HG03095 (cell line): ENCODE results near the gene VWA7.
A peak's percentile ranks its signal among the peaks of the same experiment; 100 is the strongest.

Experiments used
- ATAC-seq: cut with Tn5 transposase; IDR thresholded peaks from one replicate; pipeline ENCODE4 v1.9.1; 2021; ENCODE audit warnings: moderate library complexity; ENCODE audit not compliant: unreplicated experiment

Gene VWA7

DNA sequence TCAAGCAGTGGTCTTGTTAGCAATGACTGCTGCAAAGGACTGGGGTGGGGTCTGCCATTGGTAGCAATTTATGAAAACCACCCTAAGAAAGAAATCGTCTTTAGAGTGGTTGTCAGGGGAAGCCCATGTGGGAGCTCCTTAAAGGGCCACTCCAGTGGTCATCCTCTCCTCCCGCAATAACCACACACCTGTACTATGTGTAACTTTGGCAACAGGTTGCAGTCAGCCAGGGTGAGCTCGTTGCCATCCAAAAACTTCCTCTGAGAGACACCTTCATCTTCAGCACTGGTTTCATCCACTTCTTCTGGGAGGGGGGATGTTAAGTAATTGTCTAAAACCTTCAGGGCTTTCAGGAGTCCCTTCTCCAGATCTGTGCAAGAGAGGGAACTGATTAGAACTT is 45.1 kb downstream of the VWA7 start:
- ATAC-seq, result no peak

DNA sequence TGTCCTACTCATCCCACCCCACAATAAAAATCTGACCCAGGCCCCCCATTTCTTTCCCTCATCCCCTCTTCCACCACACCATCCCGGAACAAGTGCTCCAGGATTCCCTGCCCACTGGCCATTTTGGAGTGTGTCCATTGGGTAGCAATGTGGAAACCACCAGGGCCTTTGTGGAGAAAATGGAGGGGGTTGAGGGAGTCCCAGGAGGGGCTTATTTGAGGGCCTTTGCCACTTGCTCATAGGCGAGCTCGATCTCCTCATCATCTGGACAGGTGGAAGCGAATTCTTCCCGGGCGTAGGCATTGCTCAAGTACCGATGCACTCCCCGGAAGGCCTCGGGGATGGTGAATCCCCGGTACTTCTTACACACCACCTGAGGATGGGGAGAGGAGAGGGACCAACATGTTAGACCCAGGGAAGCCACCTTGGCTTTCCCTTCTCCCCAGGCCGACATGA is 46.5 kb downstream of the VWA7 start:
- ATAC-seq, result no peak

DNA sequence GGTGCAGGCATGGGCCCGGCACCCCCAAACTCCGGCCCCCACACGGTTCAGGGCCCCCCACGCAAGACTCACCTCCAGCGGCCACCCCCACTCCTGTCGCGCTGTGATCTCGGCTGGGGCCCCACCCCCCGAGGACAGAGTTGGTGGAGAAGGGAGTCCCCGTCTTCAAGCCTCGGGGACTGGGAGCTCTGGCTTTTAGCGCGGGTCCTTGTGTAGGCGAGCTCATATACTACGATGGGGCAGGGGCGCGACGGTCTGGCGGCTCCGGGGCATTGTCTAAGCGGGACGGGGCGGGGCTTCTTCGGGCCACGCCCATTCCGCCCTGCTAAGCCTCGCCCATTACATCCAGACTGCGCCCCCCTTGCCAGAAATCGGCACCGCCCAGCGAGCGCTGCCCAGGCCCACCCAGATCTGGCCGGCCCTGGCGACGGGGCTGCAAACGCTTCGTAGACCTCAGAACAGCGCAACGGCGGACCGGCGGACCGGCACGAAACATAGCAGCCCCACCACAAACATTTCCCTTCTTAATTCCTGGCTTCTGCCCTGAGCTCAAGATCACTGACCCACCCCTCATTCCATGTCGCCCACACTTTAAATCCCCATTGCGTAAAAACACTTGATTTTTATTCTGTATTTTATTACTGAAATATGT is 47.0 kb downstream of the VWA7 start:
- ATAC-seq, result no peak

DNA sequence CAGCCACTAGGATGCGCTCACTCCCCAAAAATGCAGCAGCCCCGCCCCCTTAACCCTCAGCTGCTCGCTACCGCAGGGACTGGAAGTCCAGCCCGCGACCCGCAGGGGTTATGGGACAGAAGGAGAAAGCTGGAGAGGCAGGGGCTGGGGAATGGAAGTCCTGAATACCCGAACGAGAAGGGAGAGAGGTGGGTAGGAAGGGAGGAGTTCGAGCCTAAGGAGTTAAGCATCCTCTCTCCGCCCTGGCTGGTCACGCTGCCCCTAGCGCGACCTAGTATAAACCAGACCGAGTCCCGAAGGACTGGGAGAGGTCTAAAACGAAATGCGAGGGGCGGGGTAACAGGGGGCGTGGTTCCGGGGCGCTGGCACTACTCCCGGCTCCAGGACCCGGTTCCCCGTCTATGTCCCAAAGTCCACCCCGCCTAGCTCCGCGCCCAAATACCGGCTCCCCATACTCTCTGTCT is 47.6 kb downstream of the VWA7 start:
- peak; percentile 45 for ATAC-seq

DNA sequence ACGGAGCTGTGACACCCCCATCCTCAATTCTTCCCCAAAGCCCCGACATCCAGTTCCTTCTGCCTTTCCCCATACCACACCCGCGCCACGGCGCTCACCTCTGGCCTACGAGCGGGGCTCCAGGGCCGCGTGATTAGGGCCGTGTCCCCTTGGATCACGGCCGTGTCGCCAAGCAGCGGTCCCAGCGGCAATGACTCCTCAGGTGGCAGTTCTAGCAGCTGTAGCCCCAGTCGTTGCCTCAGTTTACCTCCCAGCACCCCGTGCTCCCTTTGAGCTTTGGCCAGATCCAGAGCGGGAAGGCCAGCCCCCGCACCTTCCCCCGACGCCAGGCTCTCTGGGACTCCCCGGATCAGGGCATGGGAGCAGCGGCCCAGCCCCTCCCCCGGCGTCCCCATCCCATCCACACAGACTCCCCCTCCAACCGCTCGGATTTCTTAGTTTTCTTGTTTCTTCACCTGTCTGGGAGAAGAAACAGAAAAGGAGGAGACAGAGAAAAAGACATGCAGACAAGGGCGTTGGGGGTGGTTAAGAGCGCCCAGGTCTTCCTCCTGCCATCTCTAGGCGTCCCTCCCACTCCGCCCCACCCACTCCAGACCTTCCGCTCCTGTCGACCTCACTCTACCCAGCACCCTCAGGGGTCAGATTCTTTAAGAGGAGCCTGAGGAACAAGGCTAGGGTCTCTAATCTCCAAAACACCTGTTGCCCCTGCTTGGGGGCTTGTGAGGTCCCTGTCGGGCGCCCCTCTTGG is 48.2 kb downstream of the VWA7 start, which contains the start of gene DDAH2:
Gene DDAH2, minus strand, starts transcription at position 533 of the 748 bp plus-strand sequence. Its CDS starts 138 bp downstream, at position 395.
- no peak for ATAC-seq

DNA sequence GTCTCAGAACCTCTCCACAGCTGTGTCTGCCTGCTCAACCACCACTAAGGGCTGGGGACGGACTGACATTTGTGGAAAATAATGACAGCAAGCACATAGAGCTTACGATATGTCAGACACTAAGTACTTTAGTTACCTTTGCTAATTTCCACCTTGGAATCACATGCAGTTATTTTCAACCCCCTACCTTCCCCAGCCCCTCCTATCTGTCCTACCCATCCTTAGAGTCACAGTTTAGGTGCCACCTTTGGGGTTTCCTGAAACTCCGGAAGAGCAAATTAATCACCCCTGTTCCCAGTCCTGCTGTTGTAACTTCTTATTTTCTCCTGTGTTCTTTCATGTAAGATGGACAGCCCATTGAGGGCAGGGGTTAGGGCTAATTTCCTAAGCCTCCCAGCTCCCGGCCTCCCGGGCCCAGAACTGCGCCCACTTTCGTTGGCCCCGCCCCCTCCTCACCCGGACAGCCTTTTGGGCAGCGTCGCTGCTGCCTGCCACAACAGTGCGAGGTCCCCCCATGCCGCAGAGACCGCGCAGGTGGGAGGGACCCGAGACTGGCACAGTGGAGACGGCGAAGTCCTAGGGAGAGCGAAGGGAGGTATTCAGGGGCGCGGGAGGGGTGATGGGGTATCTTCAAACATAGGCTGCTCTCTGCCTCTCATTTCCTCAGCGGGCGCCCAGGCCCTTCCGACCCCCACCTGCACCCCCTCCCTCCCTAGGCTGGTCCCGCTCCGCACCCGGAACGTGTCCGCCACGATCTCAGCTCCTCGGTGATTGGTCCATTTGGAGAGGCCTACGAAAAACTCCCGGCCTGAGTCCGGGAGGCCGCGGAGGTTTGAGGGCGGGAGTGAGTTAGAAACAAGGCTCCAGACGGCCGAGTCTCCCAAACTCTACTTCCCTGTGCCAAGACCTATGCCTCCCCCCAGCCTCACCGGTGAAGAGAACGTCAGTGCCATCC is 49.1 kb downstream of the VWA7 start:
- ATAC-seq, result no peak

DNA sequence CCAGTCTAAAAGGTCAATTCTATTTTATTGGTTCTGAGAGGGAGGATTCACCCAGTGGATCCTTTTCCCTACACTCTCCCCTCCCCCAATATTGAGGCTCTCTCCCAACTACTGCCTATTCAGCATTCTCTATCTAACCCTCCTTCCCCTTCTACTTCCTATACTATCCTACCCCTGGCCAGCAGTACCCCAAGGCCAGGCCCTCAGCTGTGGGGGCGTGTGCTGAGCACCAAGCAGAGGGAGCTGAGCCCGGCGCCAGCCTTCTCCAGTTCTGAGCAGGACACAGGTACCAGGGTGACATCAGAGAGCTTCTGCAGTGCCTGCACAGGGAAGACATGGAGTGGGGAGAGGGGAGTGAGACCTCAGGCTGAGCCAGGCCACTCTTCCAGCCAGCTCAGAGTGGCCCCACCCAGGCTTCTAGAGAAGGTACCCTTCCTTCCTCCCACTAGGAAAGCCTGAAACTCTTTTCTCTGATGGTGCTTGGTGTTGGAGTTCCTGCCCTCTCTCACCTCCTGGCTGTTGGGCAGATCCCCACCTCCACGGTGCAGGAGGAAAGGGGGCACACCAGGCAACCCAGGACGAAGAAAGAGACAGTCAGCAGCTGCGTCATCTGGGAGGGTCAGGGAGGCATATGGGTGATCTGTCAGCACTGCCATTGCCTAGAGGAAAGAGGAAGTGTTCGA is 50.0 kb downstream of the VWA7 start:
- ATAC-seq, result no peak

DNA sequence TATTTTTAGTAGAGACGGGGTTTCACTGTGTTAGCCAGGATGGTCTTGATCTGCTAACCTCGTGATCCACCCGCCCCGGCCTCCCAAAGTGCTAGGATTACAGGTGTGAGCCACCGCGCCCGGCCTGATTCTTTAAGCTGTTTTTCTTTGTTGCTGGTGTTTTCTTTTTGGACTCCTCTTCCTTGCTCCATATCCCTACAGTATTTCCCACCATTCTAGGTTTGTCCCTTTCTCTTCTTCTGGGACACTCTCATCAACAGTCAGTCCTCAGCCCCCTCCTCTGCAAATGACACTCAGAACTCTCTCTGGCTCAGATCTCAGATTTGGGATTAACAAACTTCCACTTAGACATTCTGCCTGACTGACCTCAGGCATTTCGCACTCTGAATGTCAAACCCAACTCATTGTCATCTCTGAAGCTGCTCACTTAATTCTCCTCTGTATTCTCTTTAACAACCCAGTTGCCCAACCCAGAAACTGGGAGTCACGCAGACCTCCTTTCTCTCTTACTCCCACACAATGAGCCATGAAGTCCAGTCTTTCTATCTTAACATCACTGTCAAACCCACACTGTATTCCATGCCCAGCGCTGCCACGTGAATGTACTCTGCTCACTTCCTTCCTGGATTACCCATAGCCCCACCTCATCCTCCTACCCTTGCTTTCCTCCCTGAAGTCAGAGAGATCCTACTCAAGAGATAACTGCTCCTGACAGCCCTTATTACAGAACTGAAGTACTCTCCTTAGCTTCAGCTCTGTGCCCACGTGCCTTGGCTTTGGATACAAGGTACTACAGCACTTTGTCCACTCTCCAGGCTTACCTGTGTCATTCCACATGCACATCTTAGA is 51.4 kb downstream of the VWA7 start:
- no peak for ATAC-seq

DNA sequence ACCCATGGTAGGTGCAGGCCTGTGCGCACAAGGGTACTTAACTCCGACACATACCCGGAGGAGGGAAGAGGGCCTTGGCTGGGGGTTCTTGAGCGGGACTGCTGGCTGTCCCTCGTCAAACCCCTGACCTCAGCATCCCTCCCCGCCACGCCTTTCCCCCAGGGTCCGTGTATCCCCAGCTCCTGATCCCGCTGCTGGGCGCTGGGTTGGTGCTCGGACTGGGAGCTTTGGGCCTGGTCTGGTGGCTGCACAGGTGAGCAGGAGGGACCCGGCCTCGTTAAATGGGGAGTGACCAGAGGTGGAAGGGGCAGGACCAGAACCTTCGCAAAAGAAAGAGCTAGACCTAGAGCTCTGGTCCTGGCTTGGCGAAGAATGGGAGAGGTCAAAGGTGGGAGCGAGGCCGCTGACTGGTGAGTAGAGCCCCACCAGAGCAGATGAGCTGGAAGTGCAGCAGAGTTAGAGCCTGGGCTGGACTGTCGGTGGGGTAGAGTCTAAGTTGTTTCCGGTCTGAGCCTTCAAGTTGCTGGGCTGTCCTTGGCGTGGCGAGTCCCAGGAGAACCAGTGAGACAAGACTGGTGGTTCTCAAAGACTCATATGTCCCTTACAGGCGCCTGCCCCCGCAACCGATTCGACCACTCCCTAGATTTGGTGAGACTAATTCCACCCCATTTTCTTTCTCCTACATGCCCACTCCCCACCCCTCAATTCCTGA is 53.0 kb downstream of the VWA7 start:
- no peak for ATAC-seq

DNA sequence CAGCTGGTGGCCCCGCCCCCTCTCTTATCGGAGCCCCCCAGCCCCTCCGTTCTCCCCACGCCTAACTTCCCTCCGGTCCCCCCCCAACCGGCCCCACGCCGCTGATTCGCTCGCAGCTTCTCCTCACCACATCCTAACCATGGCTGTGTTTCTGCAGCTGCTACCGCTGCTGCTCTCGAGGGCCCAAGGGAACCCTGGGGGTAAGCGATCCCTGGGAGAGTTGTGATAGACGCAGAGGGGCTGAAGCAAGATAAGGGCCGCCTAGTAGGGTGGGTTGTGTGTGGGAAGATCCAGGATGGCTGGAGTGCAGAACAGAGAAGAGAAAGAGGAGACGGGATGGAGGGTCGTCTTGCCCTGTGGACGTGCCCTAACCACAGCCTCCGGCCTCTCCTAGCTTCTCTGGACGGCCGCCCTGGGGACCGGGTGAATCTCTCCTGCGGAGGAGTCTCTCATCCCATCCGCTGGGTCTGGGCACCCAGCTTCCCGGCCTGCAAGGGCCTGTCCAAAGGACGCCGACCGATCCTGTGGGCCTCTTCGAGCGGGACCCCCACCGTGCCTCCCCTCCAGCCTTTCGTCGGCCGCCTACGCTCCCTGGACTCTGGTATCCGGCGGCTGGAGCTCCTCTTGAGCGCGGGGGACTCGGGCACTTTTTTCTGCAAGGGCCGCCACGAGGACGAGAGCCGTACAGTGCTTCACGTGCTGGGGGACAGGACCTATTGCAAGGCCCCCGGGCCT is 53.7 kb downstream of the VWA7 start, which contains the start of gene MPIG6B:
Gene MPIG6B, plus strand, starts transcription at position 129 of the 735 bp plus-strand sequence. Its CDS starts 11 bp downstream, at position 140.
- ATAC-seq, result no peak

DNA sequence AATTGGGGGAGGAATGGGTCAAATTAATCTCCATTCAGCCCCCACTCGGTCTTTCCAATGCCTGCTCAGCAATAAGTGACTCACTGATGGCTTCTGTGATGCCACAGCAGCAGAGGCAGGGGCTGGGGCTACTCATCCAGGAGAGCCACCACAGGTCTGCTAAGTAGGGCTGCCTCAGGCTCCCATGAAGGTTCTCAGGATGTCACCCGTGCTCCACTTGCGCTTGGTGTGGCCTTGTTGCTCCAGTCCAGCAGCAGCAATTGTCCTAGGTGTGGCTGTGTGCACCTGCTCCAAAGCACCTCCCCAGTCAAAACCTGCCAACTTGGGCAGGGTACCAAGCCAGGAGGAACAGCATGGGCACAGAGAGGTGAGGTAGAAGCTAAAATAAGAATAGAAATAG is 55.0 kb downstream of the VWA7 start:
- ATAC-seq, result no peak

DNA sequence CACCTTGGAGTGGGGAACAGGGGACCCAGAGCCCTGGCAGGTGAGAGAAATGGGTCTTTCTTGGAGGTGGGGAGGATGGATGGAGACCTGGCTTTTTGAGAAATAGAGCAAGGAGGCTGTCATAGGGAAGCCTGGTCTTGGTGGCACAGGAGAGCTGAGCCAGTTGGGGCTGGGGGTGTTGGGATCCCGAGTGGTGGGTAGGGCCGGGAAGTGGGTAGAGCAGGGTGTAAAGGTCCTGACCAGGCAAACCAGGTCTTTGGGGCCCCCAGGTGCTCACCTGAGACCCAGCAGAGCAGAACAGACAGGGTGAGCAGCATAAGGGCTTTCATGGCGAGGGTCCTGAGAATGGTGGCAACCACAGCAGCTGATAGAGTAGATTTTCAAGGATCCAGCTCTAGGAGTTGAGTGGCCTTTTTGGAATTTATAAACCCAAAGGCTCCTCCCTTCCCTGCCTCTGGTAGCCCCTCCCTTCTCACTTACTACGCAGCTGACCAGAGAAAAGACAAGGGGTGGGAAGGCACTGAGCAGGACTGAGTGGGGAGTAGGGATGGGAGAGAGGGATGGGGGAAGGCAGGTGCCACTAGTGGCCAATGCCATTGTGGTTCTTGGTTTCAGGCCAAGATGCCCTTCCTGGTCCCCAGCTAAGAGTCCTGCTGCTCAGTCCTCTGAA is 55.6 kb downstream of the VWA7 start, which contains the start of gene LY6G6C:
Gene LY6G6C, minus strand, starts transcription at position 396 of the 670 bp plus-strand sequence. Its CDS starts 67 bp downstream, at position 329.
- no peak for ATAC-seq

DNA sequence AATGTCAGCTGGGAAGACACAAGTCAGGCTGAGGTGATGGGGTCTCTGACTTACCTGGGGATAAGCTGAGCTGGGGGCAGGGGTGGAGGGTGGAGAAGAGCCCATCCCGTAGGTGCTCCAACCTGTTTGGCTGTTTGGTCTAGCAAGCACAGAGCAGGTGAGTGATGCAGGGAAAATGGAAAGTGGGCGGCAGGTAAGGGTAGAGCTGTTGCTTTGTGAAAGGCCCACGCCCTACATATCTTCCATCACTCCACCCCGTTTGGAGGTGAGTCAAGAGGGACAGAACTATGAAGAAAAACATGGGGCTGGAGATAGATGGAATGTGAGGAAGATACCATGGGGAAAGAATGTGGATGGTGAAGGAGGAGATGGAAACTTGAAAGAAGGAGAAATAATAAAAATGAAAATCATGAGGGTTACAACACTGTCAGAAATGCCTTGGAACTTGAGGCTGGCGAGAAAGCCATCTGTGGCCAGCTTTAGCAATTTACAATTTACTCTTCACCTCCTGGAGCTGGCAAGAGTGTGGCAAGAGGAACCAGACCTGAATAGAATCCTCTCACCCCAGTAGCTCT is 56.8 kb downstream of the VWA7 start:
- ATAC-seq, result no peak

DNA sequence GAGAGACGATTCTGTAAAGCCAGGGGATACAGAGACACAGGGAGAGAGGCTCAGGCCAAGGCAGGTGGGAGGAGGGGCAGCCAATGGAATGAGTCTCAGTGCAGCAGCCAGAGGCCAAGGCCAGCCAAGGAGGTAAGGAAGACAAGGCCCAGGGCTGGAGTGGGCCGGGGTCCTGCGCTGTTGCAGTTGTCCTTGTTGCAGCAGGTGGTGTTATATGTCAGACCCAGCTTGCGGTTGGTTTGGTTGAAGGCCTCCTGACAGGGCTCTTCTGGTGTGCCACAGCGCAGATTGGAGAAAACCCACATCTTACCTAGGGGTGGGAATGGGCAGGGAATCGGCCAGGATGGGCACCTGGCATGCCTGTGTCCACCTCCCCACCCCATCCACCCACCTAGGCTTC is 58.1 kb downstream of the VWA7 start:
- ATAC-seq, result no peak

DNA sequence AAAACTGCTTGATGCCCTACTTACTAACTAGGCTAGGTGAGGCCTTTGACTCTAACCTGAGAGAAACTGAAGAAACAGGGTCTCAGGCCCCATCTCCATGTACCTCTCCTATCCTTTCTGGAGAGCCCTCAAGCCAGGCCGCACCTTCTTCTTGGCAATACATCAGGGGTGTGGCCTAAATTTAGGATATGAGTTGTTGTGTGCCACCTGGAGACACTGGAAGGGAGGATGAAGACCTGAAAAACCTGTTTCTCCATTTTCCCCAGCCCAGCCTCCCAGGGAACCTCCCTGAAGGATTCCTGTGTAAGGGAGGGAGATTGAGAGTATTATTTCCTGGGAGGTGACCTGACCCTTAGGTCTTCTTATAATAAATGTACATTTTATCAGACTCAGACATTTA is 58.9 kb downstream of the VWA7 start:
- ATAC-seq, result no peak

DNA sequence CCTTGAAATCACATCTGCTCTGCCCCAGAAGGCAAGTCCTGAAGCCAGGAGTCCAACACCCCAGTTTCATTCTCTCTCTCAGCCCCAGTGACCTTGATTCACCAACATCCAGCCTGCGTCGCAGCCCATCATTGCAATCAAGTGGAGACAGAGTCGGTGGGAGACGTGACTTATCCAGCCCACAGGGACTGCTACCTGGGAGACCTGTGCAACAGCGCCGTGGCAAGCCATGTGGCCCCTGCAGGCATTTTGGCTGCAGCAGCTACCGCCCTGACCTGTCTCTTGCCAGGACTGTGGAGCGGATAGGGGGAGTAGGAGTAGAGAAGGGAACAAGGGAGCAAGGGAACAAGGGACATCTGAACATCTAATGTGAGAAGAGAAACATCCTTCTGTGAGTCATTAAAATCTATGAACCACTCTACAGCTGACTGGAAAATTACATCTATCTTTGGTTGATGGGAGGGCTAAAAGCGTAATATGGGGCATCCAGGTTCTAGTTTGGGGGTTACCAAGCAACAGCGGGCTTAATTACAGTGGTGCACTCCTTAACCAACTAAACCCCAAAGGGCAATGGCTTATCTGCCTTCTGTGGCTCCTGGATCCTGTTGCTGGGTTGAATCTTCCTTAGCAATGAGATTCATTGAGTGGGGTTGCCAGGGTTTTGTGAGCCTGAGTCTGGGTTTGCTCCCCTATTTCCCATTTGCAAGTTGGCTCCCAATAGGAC is 59.5 kb downstream of the VWA7 start:
- no peak for ATAC-seq
